Measurements from ENCODE around the gene KIAA0408. TPM values are rescaled to one million over a fixed set of nuclear protein-coding genes. Genes with fewer than 3 reads are reported as not detected.

KIAA0408 gene
- total RNA-seq, 4 donors from 2014 or later = 19.1 to 41.5 (median 29.7) TPM

DNA sequence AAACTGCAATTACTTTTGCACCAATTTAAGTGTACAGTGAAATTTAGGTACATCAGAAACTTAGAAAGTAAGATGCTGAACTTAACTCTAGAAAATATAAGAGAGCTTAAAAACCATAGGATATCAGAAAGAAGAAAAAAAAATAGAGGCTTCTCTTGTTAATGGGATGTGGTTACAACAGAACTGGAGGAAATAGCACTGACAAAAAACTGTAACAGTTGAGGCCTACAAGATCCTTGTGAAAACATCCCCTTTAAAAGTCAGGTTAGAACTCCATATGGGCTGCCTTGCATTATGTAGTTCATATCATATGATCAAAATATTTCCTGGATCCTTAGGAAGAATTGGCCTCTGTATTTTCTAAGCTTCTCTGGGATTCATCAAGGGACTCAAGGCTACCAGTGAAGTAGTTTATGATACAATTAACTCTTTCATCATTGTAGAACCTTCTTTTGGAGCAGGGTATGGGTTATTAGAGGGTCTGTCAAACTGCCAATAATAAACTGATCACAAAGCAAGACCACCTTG, 35.1 kb upstream of the KIAA0408 start:
- TF ChIP-seq POLR2AphosphoS5 (IDR thresholded peaks at IDR 0.05) (no peak), EP300 (IDR thresholded peaks at IDR 0.05) (no peak), POLR2A (IDR thresholded peaks at IDR 0.05; ENCODE audit: low read depth) (no peak)
- TF ChIP-seq, protein P1, sequence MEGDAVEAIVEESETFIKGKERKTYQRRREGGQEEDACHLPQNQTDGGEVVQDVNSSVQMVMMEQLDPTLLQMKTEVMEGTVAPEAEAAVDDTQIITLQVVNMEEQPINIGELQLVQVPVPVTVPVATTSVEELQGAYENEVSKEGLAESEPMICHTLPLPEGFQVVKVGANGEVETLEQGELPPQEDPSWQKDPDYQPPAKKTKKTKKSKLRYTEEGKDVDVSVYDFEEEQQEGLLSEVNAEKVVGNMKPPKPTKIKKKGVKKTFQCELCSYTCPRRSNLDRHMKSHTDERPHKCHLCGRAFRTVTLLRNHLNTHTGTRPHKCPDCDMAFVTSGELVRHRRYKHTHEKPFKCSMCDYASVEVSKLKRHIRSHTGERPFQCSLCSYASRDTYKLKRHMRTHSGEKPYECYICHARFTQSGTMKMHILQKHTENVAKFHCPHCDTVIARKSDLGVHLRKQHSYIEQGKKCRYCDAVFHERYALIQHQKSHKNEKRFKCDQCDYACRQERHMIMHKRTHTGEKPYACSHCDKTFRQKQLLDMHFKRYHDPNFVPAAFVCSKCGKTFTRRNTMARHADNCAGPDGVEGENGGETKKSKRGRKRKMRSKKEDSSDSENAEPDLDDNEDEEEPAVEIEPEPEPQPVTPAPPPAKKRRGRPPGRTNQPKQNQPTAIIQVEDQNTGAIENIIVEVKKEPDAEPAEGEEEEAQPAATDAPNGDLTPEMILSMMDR (IDR thresholded peaks at IDR 0.05) = no peak
- intact Hi-C loops (cut with DNase I) = no loop called here
- H3K4me1 ChIP-seq = no peaks in the 10 kb centered on the region
- H3K4me3 ChIP-seq = no peak overlapping the region
- no peaks in the 10 kb centered on the region for H3K27me3 ChIP-seq
- H3K9me3 ChIP-seq = no peaks in the 10 kb centered on the region
- no peak for DNase-seq (ENCODE audit: extremely low spot score)
- no peak overlapping the region for H3K27ac ChIP-seq (replicated peaks in 1 of 4)
- H3K36me3 ChIP-seq = no peaks in the 10 kb centered on the region

DNA sequence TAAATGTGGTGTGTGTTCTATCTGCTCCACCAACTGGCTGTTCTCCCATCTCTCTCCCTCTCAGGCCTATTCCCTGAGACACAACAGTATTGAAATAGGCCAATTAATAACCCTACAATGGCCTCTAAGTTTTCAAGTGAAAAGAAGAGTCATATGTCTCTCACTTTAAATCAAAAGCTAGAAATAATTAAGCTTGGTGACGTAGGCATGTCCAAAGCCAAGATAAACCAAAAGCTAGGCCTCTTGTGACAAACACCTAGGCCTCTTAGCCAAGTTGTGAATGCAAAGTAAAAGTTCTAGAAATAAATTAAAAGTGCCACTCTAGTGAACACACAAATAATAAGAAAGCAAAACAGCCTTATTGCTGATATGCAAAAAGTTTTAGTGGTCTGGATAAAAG, 30.1 kb upstream of the KIAA0408 start:
- no peaks in the 10 kb centered on the region for H3K36me3 ChIP-seq
- no peak for DNase-seq (ENCODE audit: extremely low spot score)
- H3K4me3 ChIP-seq = no peak overlapping the region
- no peak overlapping the region for H3K27ac ChIP-seq (replicated peaks in 1 of 4)
- peaks cover 0 to 8% (median 6%) of the 10 kb centered on the region in 4 donors for H3K4me1 ChIP-seq
- H3K27me3 ChIP-seq = no peaks in the 10 kb centered on the region
- intact Hi-C loops (cut with DNase I) = no loop called here
- no peaks in the 10 kb centered on the region for H3K9me3 ChIP-seq
- TF ChIP-seq EP300 (IDR thresholded peaks at IDR 0.05) = no peak
- TF ChIP-seq POLR2A (IDR thresholded peaks at IDR 0.05; ENCODE audit: low read depth) = no peak
- no peak for TF ChIP-seq POLR2AphosphoS5 (IDR thresholded peaks at IDR 0.05)
- TF ChIP-seq, protein P1 (IDR thresholded peaks at IDR 0.05) = no peak
- 97% methylated on average over 1 of the region's 1 CpG for WGBS

DNA sequence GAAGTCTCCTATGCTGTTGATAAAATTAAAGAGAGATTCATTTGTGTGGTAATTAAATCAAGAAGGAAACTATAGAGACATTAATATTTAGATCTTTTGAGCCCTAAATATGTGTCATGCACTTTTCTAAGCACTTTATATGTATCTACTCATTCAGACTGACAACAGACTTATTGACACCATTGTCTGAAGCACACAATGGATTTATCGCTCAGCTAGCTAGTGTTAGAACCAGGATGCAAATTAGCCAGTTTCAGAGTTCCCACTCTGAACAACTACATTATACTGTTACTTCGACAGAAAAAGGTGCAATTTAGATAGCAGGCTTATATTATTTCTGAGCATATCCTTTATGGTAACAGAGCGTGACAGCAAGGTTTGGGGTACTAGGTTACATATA, 27.7 kb upstream of the KIAA0408 start:
- no peak overlapping the region for H3K27ac ChIP-seq (replicated peaks in 1 of 4)
- TF ChIP-seq, protein P1 (IDR thresholded peaks at IDR 0.05) = no peak
- no peaks in the 10 kb centered on the region for H3K36me3 ChIP-seq
- DNase-seq (ENCODE audit: extremely low spot score) = no peak
- no peaks in the 10 kb centered on the region for H3K9me3 ChIP-seq
- intact Hi-C loops (cut with DNase I) = no loop called here
- no peak overlapping the region for H3K4me3 ChIP-seq
- WGBS = 94% methylated on average over 3 of the region's 3 CpGs
- H3K4me1 ChIP-seq = peaks cover 0 to 17% (median 13%) of the 10 kb centered on the region in 4 donors
- H3K27me3 ChIP-seq = no peaks in the 10 kb centered on the region

DNA sequence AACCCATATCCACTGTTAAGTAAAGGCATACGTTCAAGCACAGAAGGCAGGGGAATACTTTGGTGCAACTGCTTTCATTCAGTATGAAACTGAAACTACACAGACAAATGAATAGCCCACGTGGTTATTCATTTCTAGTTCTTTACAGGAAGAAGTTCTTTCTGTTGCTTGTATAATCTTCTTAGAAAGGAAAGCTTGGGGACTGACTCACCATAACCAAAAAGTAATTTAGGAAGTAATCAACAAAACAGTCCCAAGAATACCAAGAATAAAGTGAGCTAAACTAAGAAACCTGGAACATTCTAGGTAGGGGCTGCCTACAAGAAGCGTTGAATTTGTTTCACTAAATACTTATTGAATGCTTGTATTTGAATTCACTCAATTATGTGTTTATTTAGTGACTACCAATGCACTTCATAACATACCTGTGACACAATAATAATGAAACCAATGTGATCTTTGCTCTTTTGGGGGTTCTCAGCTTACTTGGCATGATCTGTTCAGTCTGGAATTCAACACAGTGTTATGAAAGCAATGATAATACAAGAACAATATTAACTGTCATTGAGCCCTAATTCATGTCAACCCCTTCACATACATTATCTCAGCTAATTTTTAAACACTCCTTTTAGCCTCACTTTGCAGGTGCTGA, 25.1 kb upstream of the KIAA0408 start:
- no peak overlapping the region for H3K27ac ChIP-seq (replicated peaks in 1 of 4)
- TF ChIP-seq POLR2AphosphoS5 (IDR thresholded peaks at IDR 0.05) (no peak), POLR2A (IDR thresholded peaks at IDR 0.05; ENCODE audit: low read depth) (no peak), EP300 (IDR thresholded peaks at IDR 0.05) (no peak)
- TF ChIP-seq, protein P1 (IDR thresholded peaks at IDR 0.05) = no peak
- H3K9me3 ChIP-seq = no peaks in the 10 kb centered on the region
- WGBS = 29% methylated on average over 3 of the region's 3 CpGs
- no peaks in the 10 kb centered on the region for H3K36me3 ChIP-seq
- H3K27me3 ChIP-seq = no peaks in the 10 kb centered on the region
- intact Hi-C loops (cut with DNase I) = no loop called here
- H3K4me1 ChIP-seq = peaks cover 0 to 17% (median 13%) of the 10 kb centered on the region in 4 donors
- H3K4me3 ChIP-seq = peak overlapping the region in 3 of 4 donors; percentile 4 to 18 (median 10)
- DNase-seq (ENCODE audit: extremely low spot score) = no peak

Data from esophagus muscularis mucosa (tissue), 4 donors.